SU-DHL-6 (cell line): Measurements from ENCODE around the gene NREP.

Experiments used
- CTCF ChIP-seq: fragments of 200-600 bp; sonication (generic); IDR thresholded peaks from one replicate; pipeline ENCODE4 v1.5.1; 2017; ENCODE audit warnings: antibody characterized with exemption, mild to moderate bottlenecking, low read length, moderate library complexity; ENCODE audit not compliant: insufficient read depth, poor library complexity, severe bottlenecking
- EZH2phosphoT487 ChIP-seq: fragments of 200-600 bp; sonication (generic), shearing (Covaris generic); conservative IDR thresholded peaks from 2 replicates; pipeline ENCODE4 v1.6.1; 2018; ENCODE audit warnings: mild to moderate bottlenecking, antibody characterized with exemption, low read length, moderate library complexity, mixed read lengths

GRCh38 chr5:111691508-111691907, 65.5 kb downstream of the NREP start:
- TF ChIP-seq EZH2phosphoT487 (no peak), CTCF (no peak)
